ENCODE measurements around the gene BORCS8.

Gene BORCS8

DNA sequence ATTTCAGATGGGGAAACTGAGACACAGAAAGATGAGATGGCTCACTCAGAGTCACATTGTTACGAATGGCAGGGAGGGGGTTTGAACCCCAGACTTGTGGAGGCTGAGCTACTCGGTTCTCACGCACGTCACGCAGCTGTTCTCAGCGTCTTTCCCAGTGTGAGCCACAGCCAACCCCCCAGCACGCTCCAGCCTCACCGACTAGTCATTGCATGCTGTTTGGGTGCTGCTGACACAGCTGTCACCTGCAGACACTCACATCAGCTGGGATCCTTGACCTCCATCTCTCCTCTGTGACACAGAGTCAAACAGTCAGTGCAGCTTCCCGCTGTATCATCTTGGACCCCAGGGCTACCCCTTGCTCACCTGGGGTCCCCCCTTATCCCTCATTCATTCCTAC is 17.4 kb upstream of the BORCS8 start:
- in situ Hi-C loops (cut with HindIII; ENCODE audit: low sequenced_read_pairs) = no loop called here
- TF ChIP-seq, protein P1, sequence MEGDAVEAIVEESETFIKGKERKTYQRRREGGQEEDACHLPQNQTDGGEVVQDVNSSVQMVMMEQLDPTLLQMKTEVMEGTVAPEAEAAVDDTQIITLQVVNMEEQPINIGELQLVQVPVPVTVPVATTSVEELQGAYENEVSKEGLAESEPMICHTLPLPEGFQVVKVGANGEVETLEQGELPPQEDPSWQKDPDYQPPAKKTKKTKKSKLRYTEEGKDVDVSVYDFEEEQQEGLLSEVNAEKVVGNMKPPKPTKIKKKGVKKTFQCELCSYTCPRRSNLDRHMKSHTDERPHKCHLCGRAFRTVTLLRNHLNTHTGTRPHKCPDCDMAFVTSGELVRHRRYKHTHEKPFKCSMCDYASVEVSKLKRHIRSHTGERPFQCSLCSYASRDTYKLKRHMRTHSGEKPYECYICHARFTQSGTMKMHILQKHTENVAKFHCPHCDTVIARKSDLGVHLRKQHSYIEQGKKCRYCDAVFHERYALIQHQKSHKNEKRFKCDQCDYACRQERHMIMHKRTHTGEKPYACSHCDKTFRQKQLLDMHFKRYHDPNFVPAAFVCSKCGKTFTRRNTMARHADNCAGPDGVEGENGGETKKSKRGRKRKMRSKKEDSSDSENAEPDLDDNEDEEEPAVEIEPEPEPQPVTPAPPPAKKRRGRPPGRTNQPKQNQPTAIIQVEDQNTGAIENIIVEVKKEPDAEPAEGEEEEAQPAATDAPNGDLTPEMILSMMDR (IDR thresholded peaks at IDR 0.05; ENCODE audit: low read depth, low read length, missing control alignments) = no peak
- no peak for DNase-seq (ENCODE audit: low read depth)
- no peak overlapping the region for H3K4me3 ChIP-seq (ENCODE audit: low read depth, low read length)

DNA sequence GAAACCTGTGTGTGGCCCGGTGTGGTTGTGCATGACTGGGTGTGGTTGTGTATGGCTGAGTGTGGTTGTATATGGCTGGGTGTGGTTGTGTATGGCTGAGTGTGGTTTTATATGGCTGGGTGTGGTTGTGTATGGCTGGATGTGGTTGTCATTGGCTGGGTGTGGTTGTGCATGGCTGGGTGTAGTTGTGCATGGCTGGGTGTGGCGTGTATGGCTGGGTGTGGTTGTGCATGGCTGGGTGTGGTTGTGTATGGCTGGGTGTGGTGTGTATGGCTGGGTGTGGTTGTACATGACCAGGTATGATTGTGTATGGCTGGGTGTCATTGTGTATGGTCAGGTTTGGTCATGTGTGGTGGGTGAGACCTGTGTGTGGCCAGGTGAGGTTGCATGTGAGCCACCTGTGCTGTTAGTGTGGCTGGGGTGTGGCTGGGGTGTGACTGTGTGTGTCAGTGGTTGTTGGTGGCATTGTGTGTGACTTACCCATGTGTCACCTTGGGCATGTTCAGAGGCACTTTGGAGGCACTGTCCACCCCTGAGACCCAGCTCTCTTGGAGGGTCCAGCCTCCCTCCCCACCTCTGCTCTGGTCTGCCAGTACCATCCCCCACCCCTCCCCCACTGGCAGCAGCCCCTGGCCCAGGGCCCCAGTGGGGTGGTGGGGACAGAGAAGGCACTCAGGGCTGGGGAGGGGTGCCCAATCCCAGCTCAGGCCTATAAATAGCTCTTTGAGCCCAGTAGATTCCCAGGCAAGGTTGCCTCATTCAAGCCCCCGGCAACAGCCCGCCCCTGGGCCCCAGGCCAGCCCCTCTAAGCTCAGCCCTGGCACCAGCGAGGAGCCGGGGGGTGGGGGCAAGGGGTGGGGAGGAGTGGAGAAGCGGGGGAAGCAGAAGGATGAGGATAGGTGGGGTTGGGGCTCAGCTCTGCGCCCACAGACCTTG is 16.0 kb upstream of the BORCS8 start:
- H3K4me3 ChIP-seq (ENCODE audit: low read depth, low read length) = no peak overlapping the region
- DNase-seq (ENCODE audit: low read depth) = no peak
- TF ChIP-seq, protein P1 (IDR thresholded peaks at IDR 0.05; ENCODE audit: low read depth, low read length, missing control alignments) = no peak
- in situ Hi-C loops (cut with HindIII; ENCODE audit: low sequenced_read_pairs) = no loop called here

- no peak overlapping the region for H3K4me3 ChIP-seq (ENCODE audit: low read depth, low read length)
- TF ChIP-seq, protein P1 (IDR thresholded peaks at IDR 0.05; ENCODE audit: low read depth, low read length, missing control alignments) = no peak
- in situ Hi-C loops (cut with HindIII; ENCODE audit: low sequenced_read_pairs) = no loop called here
- no peak for DNase-seq (ENCODE audit: low read depth)
Measured at GRCh38 chr19:19206938-19207337, 15.0 kb upstream of the BORCS8 start.

GRCh38 chr19:19205416-19206410 is 13.8 kb upstream of the BORCS8 start:
- TF ChIP-seq, protein P1 (IDR thresholded peaks at IDR 0.05; ENCODE audit: low read depth, low read length, missing control alignments) = no peak
- in situ Hi-C loops (cut with HindIII; ENCODE audit: low sequenced_read_pairs) = no loop called here
- DNase-seq (ENCODE audit: low read depth) = no peak
- no peak overlapping the region for H3K4me3 ChIP-seq (ENCODE audit: low read depth, low read length)

- no peak for DNase-seq (ENCODE audit: low read depth)
- TF ChIP-seq, protein P1 (IDR thresholded peaks at IDR 0.05; ENCODE audit: low read depth, low read length, missing control alignments) = no peak
- in situ Hi-C loops (cut with HindIII; ENCODE audit: low sequenced_read_pairs) = no loop called here
Measured at GRCh38 chr19:19204181-19204580, 12.2 kb upstream of the BORCS8 start.

More at GRCh38 chr19:19204181-19204580, 12.2 kb upstream of the BORCS8 start:
- no peak overlapping the region for H3K4me3 ChIP-seq (ENCODE audit: low read depth, low read length)
